Measurements from ENCODE around the gene BSCL2. TPM values are rescaled to one million over a fixed set of nuclear protein-coding genes. Genes with fewer than 3 reads are reported as not detected.

BSCL2 gene
- total and polyA plus RNA-seq, 2 of the 13 experiments (the other 11 are each of a cell fraction or from before 2014, with no cell fraction given), result 19.5 to 21.1 TPM

DNA sequence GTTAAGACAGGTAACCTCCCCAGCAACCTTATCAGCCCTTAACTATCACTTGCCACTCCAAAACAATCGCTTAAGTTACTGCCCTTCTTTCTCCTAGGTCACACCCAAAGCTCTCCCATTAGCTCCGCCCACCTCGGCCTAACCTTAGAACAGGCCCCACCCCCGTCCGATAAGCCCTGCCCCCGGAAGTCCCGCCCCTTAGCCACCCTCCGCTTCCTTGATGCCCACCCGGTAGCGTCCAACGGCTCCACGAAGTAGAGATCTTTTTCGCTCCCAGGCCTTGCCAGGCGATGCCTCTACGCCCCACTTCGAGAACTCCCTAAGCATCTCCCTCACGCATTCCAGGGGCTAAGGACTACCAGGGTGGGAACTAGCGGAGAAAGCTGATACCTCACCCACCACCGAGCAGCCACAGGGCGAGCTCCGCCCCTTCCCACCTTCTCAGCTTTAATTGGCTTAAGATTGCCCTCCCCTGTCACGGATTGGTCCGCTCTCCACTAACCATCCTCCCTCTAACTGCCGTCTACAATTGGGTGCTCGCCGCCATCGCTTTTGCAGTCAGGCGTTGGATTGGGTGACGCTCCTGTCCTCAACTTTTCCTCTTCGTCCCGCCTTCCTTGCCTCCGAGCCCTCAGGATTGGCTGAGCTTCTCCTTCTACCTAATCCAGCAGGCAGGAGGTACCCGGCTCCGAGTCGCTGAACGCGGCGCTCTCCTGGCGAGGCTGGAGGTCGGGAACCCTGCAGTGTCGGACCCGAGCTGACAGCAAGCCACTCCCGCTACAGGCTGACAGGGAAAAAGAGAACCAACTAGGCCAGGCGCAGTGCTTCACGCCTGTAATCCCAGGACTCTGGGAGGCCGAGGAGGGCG lies 46.7 kb upstream of the BSCL2 start, which contains the start of gene ZBTB3 (continued):
- TF ChIP-seq CREB1 (IDR thresholded peaks at IDR 0.05) (peak; percentile 85), CREB1 (CRISPR knock-in tag; IDR thresholded peaks at IDR 0.05) (peak; percentile 73), ZNF138 (CRISPR knock-in tag; IDR thresholded peaks at IDR 0.05; ENCODE audit: low read depth) (no peak; the same call in 1 of the 2 replicates), ZNF713 (CRISPR knock-in tag; IDR thresholded peaks at IDR 0.05) (no peak), ZFAT (CRISPR knock-in tag; conservative IDR thresholded peaks at IDR 0.05) (no peak), KMT2B (CRISPR knock-in tag; IDR thresholded peaks at IDR 0.05) (no peak; the same call in 1 of the 2 replicates), ZEB1 (IDR thresholded peaks at IDR 0.05; ENCODE audit: insufficient replicate concordance, low read depth) (no peak), ZNF354B (CRISPR knock-in tag; IDR thresholded peaks at IDR 0.05) (no peak), DR1 (CRISPR knock-in tag; IDR thresholded peaks at IDR 0.05) (peak; percentile 52; the same call in 1 of the 2 replicates), KAT8 (CRISPR knock-in tag; IDR thresholded peaks at IDR 0.05) (peak; percentile 80), ZFY (CRISPR knock-in tag; IDR thresholded peaks at IDR 0.05) (peak; percentile 60), IKZF4 (CRISPR knock-in tag; IDR thresholded peaks at IDR 0.05; ENCODE audit: borderline replicate concordance, low read depth, not compliant biosample characterization) (peak; percentile 61), ZNF460 (CRISPR knock-in tag; IDR thresholded peaks at IDR 0.05; ENCODE audit: borderline replicate concordance) (no peak), NFKB2 (CRISPR knock-in tag; IDR thresholded peaks at IDR 0.05; ENCODE audit: borderline replicate concordance) (peak; percentile 53; the same call in 1 of the 2 replicates), RFXANK (CRISPR knock-in tag; IDR thresholded peaks at IDR 0.05) (peak; percentile 21; the same call in 1 of the 2 replicates), MAZ (IDR thresholded peaks at IDR 0.05; ENCODE audit: borderline replicate concordance, low read depth, low read length) (0 out of 2 replicates have a peak, but pooled peaks have one; percentile 8), MAZ (CRISPR knock-in tag; IDR thresholded peaks at IDR 0.05; ENCODE audit: low read depth) (no peak), ZSCAN9 (CRISPR knock-in tag; IDR thresholded peaks at IDR 0.05; ENCODE audit: borderline replicate concordance) (0 out of 2 replicates have a peak, but pooled peaks have one; percentile 19), MBD4 (IDR thresholded peaks at IDR 0.05; ENCODE audit: borderline replicate concordance, low read length) (no peak), PHF20 (CRISPR knock-in tag; IDR thresholded peaks at IDR 0.05) (peak; percentile 83)
- TF ChIP-seq, protein P1, sequence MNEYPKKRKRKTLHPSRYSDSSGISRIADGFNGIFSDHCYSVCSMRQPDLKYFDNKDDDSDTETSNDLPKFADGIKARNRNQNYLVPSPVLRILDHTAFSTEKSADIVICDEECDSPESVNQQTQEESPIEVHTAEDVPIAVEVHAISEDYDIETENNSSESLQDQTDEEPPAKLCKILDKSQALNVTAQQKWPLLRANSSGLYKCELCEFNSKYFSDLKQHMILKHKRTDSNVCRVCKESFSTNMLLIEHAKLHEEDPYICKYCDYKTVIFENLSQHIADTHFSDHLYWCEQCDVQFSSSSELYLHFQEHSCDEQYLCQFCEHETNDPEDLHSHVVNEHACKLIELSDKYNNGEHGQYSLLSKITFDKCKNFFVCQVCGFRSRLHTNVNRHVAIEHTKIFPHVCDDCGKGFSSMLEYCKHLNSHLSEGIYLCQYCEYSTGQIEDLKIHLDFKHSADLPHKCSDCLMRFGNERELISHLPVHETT (CRISPR knock-in tag; conservative IDR thresholded peaks at IDR 0.05), result 0 out of 2 replicates have a peak, but pooled peaks have one; percentile 27
- TF ChIP-seq, protein P2, sequence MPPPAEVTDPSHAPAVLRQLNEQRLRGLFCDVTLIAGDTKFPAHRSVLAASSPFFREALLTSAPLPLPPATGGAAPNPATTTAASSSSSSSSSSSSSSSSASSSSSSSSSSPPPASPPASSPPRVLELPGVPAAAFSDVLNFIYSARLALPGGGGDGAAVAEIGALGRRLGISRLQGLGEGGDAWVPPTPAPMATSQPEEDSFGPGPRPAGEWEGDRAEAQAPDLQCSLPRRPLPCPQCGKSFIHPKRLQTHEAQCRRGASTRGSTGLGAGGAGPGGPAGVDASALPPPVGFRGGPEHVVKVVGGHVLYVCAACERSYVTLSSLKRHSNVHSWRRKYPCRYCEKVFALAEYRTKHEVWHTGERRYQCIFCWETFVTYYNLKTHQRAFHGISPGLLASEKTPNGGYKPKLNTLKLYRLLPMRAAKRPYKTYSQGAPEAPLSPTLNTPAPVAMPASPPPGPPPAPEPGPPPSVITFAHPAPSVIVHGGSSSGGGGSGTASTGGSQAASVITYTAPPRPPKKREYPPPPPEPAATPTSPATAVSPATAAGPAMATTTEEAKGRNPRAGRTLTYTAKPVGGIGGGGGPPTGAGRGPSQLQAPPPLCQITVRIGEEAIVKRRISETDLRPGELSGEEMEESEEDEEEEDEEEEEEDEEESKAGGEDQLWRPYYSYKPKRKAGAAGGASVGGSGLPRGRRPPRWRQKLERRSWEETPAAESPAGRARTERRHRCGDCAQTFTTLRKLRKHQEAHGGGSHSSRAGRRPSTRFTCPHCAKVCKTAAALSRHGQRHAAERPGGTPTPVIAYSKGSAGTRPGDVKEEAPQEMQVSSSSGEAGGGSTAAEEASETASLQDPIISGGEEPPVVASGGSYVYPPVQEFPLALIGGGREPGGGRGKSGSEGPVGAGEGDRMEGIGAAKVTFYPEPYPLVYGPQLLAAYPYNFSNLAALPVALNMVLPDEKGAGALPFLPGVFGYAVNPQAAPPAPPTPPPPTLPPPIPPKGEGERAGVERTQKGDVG (CRISPR knock-in tag; IDR thresholded peaks at IDR 0.05; ENCODE audit: borderline replicate concordance), result no peak
- TF ChIP-seq, protein P3, sequence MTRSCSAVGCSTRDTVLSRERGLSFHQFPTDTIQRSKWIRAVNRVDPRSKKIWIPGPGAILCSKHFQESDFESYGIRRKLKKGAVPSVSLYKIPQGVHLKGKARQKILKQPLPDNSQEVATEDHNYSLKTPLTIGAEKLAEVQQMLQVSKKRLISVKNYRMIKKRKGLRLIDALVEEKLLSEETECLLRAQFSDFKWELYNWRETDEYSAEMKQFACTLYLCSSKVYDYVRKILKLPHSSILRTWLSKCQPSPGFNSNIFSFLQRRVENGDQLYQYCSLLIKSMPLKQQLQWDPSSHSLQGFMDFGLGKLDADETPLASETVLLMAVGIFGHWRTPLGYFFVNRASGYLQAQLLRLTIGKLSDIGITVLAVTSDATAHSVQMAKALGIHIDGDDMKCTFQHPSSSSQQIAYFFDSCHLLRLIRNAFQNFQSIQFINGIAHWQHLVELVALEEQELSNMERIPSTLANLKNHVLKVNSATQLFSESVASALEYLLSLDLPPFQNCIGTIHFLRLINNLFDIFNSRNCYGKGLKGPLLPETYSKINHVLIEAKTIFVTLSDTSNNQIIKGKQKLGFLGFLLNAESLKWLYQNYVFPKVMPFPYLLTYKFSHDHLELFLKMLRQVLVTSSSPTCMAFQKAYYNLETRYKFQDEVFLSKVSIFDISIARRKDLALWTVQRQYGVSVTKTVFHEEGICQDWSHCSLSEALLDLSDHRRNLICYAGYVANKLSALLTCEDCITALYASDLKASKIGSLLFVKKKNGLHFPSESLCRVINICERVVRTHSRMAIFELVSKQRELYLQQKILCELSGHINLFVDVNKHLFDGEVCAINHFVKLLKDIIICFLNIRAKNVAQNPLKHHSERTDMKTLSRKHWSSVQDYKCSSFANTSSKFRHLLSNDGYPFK (CRISPR knock-in tag; IDR thresholded peaks at IDR 0.05; ENCODE audit: borderline replicate concordance), result peak; percentile 82

All from HepG2 (cell line).